B cell (primary cell): ENCODE measurements around the gene SPDYE16. TPM values are rescaled to one million over a fixed set of nuclear protein-coding genes. Genes with fewer than 3 reads are reported as not detected.
A peak's percentile ranks its signal among the peaks of the same experiment; 100 is the strongest.
"Not testable (repeated sequence)": the region's sequence is repeated elsewhere in the genome, so short reads cannot be mapped to it uniquely, and the experiment has no call there.

Source experiments
- ATAC-seq: fragments of 200-7000 bp; cut with Tn5 transposase; one replicate; pipeline ENCODE4 v1.10.0; 2021; ENCODE audit warnings: low read depth, mild to moderate bottlenecking, moderate number of reproducible peaks, moderate library complexity
- CTCF ChIA-PET: fragments of 350-600 bp; sonication (Branson Sonifier 250); formaldehyde crosslinking; loops from one replicate; lab custom pipeline; 2021; ENCODE audit warnings: antibody characterized with exemption, inconsistent platforms; lab: Charles Lee
- POLR2A ChIA-PET: fragments of 350-600 bp; sonication (Branson Sonifier 250); formaldehyde crosslinking; loops from one replicate; lab custom pipeline; 2021; ENCODE audit warnings: antibody characterized with exemption; lab: Charles Lee
- DNase-seq: peaks from one replicate; pipeline ENCODE4 v3.0.0; 2013
- H2AFZ ChIP-seq: 2 replicates; pipeline ENCODE4 v1.6.1; 2012; ENCODE audit warnings: mild to moderate bottlenecking, low read depth, low read length; ENCODE audit not compliant: insufficient read depth, poor library complexity, severe bottlenecking
- H3K27ac ChIP-seq, 2 donors: 1 replicate in 1 of 2; 2 replicates in 1 of 2; pipeline ENCODE4 v1.5.1; 2012 to 2013; ENCODE audit warnings: low read length in 2 of 2, mild to moderate bottlenecking in 2 of 2, moderate library complexity in 1 of 2
- H3K27me3 ChIP-seq, 4 experiments: fragments of 200-600 bp in 1 of 4; sonication (generic) in 1 of 4; replicated peaks in 1 of 4; 1 replicate in 2 of 4; 2 replicates in 2 of 4; pipeline versions ENCODE4 v1.6.1 to v1.7.0; 2013 to 2016; ENCODE audit warnings: low read length in 3 of 4, mild to moderate bottlenecking in 2 of 4, mixed read lengths in 1 of 4, moderate library complexity in 1 of 4; ENCODE audit not compliant: insufficient read depth in 4 of 4, control insufficient read depth in 3 of 4; ENCODE audit errors: control extremely low read depth in 1 of 4
- H3K36me3 ChIP-seq, 2 experiments: replicated peaks in 1 of 2; 1 replicate in 1 of 2; 2 replicates in 1 of 2; pipeline versions ENCODE4 v1.6.1 to v1.7.1; 2013; ENCODE audit warnings: low read length in 1 of 2; ENCODE audit not compliant: insufficient read depth in 2 of 2, control insufficient read depth in 1 of 2; ENCODE audit errors: control extremely low read depth in 1 of 2, extremely low read depth in 1 of 2
- H3K4me1 ChIP-seq, 2 donors: fragments of 200-600 bp in 1 of 2; sonication (generic) in 1 of 2; 1 replicate in 1 of 2; 2 replicates in 1 of 2; pipeline versions ENCODE4 v1.5.1 to v1.6.1; 2013 to 2017; ENCODE audit warnings: low read length in 2 of 2; ENCODE audit not compliant: control insufficient read depth in 2 of 2, insufficient read depth in 2 of 2
- H3K4me2 ChIP-seq: replicated peaks from 2 replicates; pipeline ENCODE3; 2012; ENCODE audit warnings: mild to moderate bottlenecking, low read depth, low read length; ENCODE audit not compliant: poor library complexity, severe bottlenecking
- H3K4me3 ChIP-seq, 5 experiments: fragments of 200-600 bp in 1 of 5; sonication (generic) in 1 of 5; 1 replicate in 3 of 5; 2 replicates in 2 of 5; pipeline versions ENCODE4 v1.5.1 to v1.7.0; 2011 to 2016; ENCODE audit warnings: low read length in 4 of 5, mild to moderate bottlenecking in 4 of 5, low read depth in 2 of 5, control low read depth in 1 of 5, moderate library complexity in 1 of 5; ENCODE audit not compliant: insufficient read depth in 1 of 5; ENCODE audit errors: control extremely low read depth in 1 of 5, extremely low read depth in 1 of 5
- H3K79me2 ChIP-seq: fragments of 200-600 bp; sonication (generic); one replicate; pipeline ENCODE4 v1.6.0; 2016; ENCODE audit warnings: low read length; ENCODE audit not compliant: control insufficient read depth, insufficient read depth
- H3K9ac ChIP-seq: fragments of 200-600 bp; sonication (generic); 2 replicates; pipeline ENCODE4 v1.6.1; 2017; ENCODE audit warnings: mild to moderate bottlenecking, low read length, moderate library complexity
- H3K9me3 ChIP-seq, 3 donors: one replicate each; pipeline versions ENCODE4 v1.6.1 to v1.7.1; 2013; ENCODE audit warnings: low read length in 2 of 3; ENCODE audit not compliant: control insufficient read depth in 2 of 3, insufficient read depth in 1 of 3; ENCODE audit errors: control extremely low read depth in 1 of 3
- H4K20me1 ChIP-seq: 2 replicates; pipeline ENCODE4 v1.6.0; 2012; ENCODE audit warnings: mild to moderate bottlenecking, low read length; ENCODE audit not compliant: insufficient read depth, control insufficient read depth, poor library complexity, severe bottlenecking
- H3K27ac Mint-ChIP-seq: one replicate; pipeline ENCODE4 v1.8.0; 2021; ENCODE audit warnings: mixed read lengths
- H3K27me3 Mint-ChIP-seq: one replicate; pipeline ENCODE4 v1.8.0; 2021; ENCODE audit warnings: mixed read lengths
- H3K4me1 Mint-ChIP-seq: one replicate; pipeline ENCODE4 v1.8.0; 2021; ENCODE audit warnings: mixed read lengths
- H3K4me3 Mint-ChIP-seq: one replicate; pipeline ENCODE4 v1.8.0; 2021; ENCODE audit warnings: mixed read lengths
- H3K9me3 Mint-ChIP-seq: one replicate; pipeline ENCODE4 v1.8.0; 2022; ENCODE audit warnings: mixed read lengths; ENCODE audit not compliant: insufficient read depth
- WGBS: methylation state at CpG from one replicate; pipeline ENCODE4 v1.1.5; 2013; ENCODE audit warnings: missing lambda C conversion rate; ENCODE audit not compliant: insufficient coverage; 5-methylcytosine and 5-hydroxymethylcytosine counted together
- intact Hi-C: fragments of 100-400 bp; cut with micrococcal nuclease; formaldehyde crosslinking; loops from one replicate; pipeline ENCODE4 v1.10.0; 2022
- polyA plus RNA-seq: library from polyadenylated mRNA; depleted of rRNA; stranded (reverse); fragments of >200 nt; gene quantifications from 2 replicates; pipeline ENCODE4 v1.2.3, GENCODE V29; 2012
- total RNA-seq, 2 donors: library from RNA; stranded (reverse); fragments of 120-200 nt in 1 of 2; gene quantifications; 1 replicate in 1 of 2; 2 replicates in 1 of 2; pipeline versions ENCODE4 v1.2.3 to v1.2.4, GENCODE V29; 2013 to 2022

The SPDYE16 gene
- total and polyA plus RNA-seq, 2 donors (not counting 1 experiment from before 2014, with no cell fraction given), result 0.34 to 0.69 TPM

DNA sequence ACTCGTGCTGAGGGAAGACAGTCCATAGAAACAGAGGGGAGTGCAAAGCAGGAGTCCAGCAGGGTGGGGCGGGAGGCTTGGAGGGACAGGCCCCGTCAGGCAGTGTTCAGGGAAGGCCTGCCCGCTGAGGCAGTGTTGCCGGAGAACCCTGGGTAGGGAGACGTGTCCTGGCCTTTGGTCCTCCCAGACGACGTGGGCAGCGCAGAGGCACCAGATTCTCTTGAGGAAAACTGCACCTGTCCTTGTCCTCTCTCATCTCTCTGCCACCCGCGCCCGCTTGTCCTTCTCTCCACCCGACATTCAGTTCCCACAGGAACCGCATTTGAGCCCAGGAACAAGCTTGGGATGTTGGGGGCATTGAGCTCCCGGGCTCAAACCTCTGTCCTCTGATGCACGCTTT is 47.4 kb downstream of the SPDYE16 start:
- H3K4me2 ChIP-seq, H3K4me1 ChIP-seq, H3K27ac Mint-ChIP-seq, H3K27ac ChIP-seq, ATAC-seq, H2AFZ ChIP-seq, H3K9me3 Mint-ChIP-seq, H3K9me3 ChIP-seq, H3K9ac ChIP-seq, POLR2A ChIA-PET, H3K79me2 ChIP-seq, H4K20me1 ChIP-seq, H3K4me3 ChIP-seq, DNase-seq, H3K4me1 Mint-ChIP-seq, H3K4me3 Mint-ChIP-seq, H3K27me3 ChIP-seq, intact Hi-C loops, CTCF ChIA-PET, H3K36me3 ChIP-seq, H3K27me3 Mint-ChIP-seq: not testable (repeated sequence)
- WGBS, result 100% methylated on average over 3 of the region's 16 CpGs

DNA sequence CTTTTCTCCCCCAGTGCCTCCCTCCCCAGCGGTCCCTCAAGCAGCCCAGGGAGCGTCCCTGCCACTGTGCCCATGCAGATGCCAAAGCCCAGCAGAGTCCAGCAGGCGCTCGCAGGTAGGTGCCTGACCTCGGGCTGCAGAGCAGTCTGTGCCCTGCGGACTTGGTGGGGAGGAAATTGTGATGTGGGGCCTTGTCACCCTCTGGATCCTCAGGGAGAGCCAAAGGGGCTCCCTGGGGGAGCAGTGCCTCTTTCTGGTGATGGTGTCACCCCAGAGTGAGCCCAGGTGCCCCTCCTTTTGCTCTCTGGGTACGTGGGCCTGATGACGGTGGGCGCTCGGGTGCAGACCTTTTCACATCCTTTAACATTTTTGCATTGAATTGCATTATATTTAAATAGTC is 51.0 kb downstream of the SPDYE16 start:
- POLR2A ChIA-PET, result not testable (repeated sequence)

DNA sequence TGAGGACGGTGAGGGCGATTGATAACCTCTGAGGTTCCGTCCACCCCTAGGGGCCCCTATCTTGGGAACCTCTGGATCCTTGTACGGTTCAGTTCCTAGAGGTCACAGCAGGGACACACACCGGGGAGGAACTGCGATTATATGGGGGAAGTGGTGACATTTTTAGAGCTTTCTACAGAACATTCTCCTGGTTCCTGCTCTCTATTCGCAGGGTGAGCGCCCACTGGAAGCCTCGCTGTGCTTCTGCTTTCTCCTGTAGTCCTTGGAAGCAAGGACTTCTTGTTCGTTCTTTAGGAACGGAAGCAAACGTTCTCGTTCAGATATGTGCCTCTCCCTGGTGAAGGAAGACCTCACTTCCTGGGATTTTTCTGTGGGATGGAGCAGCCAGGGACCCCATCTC is 55.1 kb downstream of the SPDYE16 start:
- H4K20me1 ChIP-seq, H3K4me3 Mint-ChIP-seq, H3K4me1 ChIP-seq, H3K4me2 ChIP-seq, H3K27me3 ChIP-seq, CTCF ChIA-PET, POLR2A ChIA-PET, ATAC-seq, DNase-seq, H3K27ac Mint-ChIP-seq, H3K4me3 ChIP-seq, H3K36me3 ChIP-seq, H3K27me3 Mint-ChIP-seq, intact Hi-C loops, H3K79me2 ChIP-seq, H2AFZ ChIP-seq, H3K9me3 ChIP-seq, H3K4me1 Mint-ChIP-seq, H3K27ac ChIP-seq, H3K9ac ChIP-seq, H3K9me3 Mint-ChIP-seq: not testable (repeated sequence)
- no CpG with 5 or more reads among the region's 13 CpGs for WGBS

More for the DNA sequence above, 51.0 kb downstream of the SPDYE16 start:
- intact Hi-C loops, H3K79me2 ChIP-seq, H3K9ac ChIP-seq, H4K20me1 ChIP-seq, H3K4me1 Mint-ChIP-seq, H3K9me3 ChIP-seq, H3K9me3 Mint-ChIP-seq, H3K4me2 ChIP-seq, H3K27me3 ChIP-seq, H3K4me3 ChIP-seq, H3K4me1 ChIP-seq, H3K27me3 Mint-ChIP-seq, DNase-seq, H3K27ac Mint-ChIP-seq, H3K4me3 Mint-ChIP-seq, H2AFZ ChIP-seq, H3K27ac ChIP-seq, CTCF ChIA-PET, H3K36me3 ChIP-seq, ATAC-seq: not testable (repeated sequence)
- no CpG with 5 or more reads among the region's 10 CpGs for WGBS

DNA sequence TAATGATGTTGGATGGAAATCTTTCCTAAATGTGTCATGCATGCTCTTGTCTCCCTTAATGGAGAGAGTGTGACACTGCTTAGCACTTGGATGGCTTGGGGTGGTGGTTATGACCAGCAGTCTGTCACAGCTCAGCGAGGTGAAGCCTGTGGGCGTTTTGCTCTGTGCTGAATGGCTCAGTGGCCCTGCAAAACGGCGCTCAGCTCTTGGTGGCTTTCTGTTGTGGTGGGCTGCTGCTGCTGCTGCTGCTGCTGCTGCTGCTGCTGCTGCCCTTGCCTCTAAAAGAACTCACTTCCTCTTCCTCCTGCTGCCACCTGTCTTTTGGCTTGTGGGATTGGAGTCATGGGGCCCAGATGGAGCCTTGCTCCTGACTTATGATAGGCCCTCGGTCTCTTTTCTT is 56.5 kb downstream of the SPDYE16 start:
- H3K9me3 ChIP-seq, H3K4me1 ChIP-seq, H3K9ac ChIP-seq, POLR2A ChIA-PET, H3K4me3 Mint-ChIP-seq, H3K27me3 Mint-ChIP-seq, H3K27me3 ChIP-seq, DNase-seq, H3K36me3 ChIP-seq, CTCF ChIA-PET, H3K27ac ChIP-seq, H3K4me2 ChIP-seq, H4K20me1 ChIP-seq, H3K4me1 Mint-ChIP-seq, intact Hi-C loops, H3K4me3 ChIP-seq, H3K9me3 Mint-ChIP-seq, H3K79me2 ChIP-seq, H2AFZ ChIP-seq: not testable (repeated sequence)
- WGBS, result no CpG with 5 or more reads among the region's 5 CpGs
- H3K27ac Mint-ChIP-seq, result peak overlapping the region; percentile 84
- peak; percentile 98 for ATAC-seq
